KMS-11 (cell line): ENCODE results near the gene GRIN2C.

Experiments used
- H2AFZ ChIP-seq: fragments of 200-600 bp; sonication (generic); 2 replicates; pipeline ENCODE4 v1.6.1; 2016; ENCODE audit warnings: antibody characterized with exemption, mixed run types, low read depth
- H3K27ac ChIP-seq: fragments of 200-600 bp; sonication (generic); 2 replicates; pipeline ENCODE4 v1.6.1; 2016; ENCODE audit warnings: mild to moderate bottlenecking, mixed run types
- H3K27me3 ChIP-seq: fragments of 200-600 bp; sonication (generic); 2 replicates; pipeline ENCODE4 v1.6.1; 2017; ENCODE audit warnings: mild to moderate bottlenecking, low read depth, mixed run types, moderate library complexity; ENCODE audit not compliant: insufficient read depth
- H3K36me3 ChIP-seq: fragments of 200-600 bp; sonication (generic); 2 replicates; pipeline ENCODE4 v1.6.1; 2017; ENCODE audit warnings: mild to moderate bottlenecking, mixed run types; ENCODE audit not compliant: insufficient read depth
- H3K4me1 ChIP-seq: fragments of 200-600 bp; sonication (generic); 2 replicates; pipeline ENCODE4 v1.6.1; 2016; ENCODE audit warnings: mild to moderate bottlenecking, low read depth, mixed run types; ENCODE audit not compliant: poor library complexity, severe bottlenecking
- H3K4me2 ChIP-seq: fragments of 200-600 bp; sonication (generic); 2 replicates; pipeline ENCODE4 v1.7.0; 2016; ENCODE audit warnings: mild to moderate bottlenecking, mixed run types
- H3K4me3 ChIP-seq: fragments of 200-600 bp; sonication (generic); IDR thresholded peaks from 2 replicates; pipeline ENCODE4 v1.6.1; 2017; ENCODE audit warnings: low read depth, low read length, mixed read lengths; ENCODE audit not compliant: insufficient read depth
- H3K79me2 ChIP-seq: fragments of 200-600 bp; sonication (generic); 2 replicates; pipeline ENCODE4 v1.6.1; 2016; ENCODE audit warnings: low read depth, mixed run types; ENCODE audit not compliant: insufficient read depth
- H3K9ac ChIP-seq: fragments of 200-600 bp; sonication (generic); 2 replicates; pipeline ENCODE4 v1.6.1; 2016; ENCODE audit warnings: mild to moderate bottlenecking, mixed run types
- H4K20me1 ChIP-seq: fragments of 200-600 bp; sonication (generic); 2 replicates; pipeline ENCODE4 v1.6.1; 2016; ENCODE audit warnings: mild to moderate bottlenecking, mixed run types; ENCODE audit not compliant: insufficient read depth
- TF ChIP-seq, protein P1 (sequence below): fragments of 200-600 bp; sonication (generic); conservative IDR thresholded peaks from 2 replicates; pipeline ENCODE4 v1.6.1; 2017; ENCODE audit warnings: low read depth, mild to moderate bottlenecking, antibody characterized with exemption, low read length, moderate library complexity, mixed read lengths

GRIN2C gene

DNA sequence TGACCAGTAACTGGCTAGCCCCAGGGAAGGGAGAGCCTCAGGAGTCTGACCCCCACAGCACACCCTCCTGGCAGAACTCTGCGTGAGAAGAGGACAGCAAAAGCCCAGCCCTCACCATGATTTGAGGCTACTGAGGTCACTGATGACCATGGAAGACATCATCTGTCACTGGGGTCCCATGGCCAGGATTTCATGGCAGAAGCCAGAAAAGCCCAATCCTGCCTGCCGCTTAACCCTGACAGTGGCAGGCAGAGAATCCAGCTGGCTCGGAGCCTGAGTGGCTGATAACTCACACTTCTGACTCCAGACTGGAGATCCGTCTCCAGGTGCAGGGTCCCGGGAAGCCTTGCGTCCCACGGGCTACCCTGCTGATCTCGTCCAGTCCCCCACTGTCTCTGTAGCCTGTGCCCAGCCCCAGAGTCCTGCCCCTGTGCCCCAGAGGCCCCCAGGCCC, 17.5 kb downstream of the GRIN2C start:
- no peak overlapping the region for H3K9ac ChIP-seq
- no peaks in the 10 kb centered on the region for H3K27me3 ChIP-seq
- TF ChIP-seq, protein P1, sequence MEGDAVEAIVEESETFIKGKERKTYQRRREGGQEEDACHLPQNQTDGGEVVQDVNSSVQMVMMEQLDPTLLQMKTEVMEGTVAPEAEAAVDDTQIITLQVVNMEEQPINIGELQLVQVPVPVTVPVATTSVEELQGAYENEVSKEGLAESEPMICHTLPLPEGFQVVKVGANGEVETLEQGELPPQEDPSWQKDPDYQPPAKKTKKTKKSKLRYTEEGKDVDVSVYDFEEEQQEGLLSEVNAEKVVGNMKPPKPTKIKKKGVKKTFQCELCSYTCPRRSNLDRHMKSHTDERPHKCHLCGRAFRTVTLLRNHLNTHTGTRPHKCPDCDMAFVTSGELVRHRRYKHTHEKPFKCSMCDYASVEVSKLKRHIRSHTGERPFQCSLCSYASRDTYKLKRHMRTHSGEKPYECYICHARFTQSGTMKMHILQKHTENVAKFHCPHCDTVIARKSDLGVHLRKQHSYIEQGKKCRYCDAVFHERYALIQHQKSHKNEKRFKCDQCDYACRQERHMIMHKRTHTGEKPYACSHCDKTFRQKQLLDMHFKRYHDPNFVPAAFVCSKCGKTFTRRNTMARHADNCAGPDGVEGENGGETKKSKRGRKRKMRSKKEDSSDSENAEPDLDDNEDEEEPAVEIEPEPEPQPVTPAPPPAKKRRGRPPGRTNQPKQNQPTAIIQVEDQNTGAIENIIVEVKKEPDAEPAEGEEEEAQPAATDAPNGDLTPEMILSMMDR: no peak
- H3K27ac ChIP-seq: no peak overlapping the region
- no peaks in the 10 kb centered on the region for H3K79me2 ChIP-seq
- no peak overlapping the region for H3K4me3 ChIP-seq
- no peak overlapping the region for H2AFZ ChIP-seq
- H3K36me3 ChIP-seq: no peaks in the 10 kb centered on the region
- no peaks in the 10 kb centered on the region for H3K4me1 ChIP-seq
- H3K4me2 ChIP-seq: no peak overlapping the region
- no peaks in the 10 kb centered on the region for H4K20me1 ChIP-seq

DNA sequence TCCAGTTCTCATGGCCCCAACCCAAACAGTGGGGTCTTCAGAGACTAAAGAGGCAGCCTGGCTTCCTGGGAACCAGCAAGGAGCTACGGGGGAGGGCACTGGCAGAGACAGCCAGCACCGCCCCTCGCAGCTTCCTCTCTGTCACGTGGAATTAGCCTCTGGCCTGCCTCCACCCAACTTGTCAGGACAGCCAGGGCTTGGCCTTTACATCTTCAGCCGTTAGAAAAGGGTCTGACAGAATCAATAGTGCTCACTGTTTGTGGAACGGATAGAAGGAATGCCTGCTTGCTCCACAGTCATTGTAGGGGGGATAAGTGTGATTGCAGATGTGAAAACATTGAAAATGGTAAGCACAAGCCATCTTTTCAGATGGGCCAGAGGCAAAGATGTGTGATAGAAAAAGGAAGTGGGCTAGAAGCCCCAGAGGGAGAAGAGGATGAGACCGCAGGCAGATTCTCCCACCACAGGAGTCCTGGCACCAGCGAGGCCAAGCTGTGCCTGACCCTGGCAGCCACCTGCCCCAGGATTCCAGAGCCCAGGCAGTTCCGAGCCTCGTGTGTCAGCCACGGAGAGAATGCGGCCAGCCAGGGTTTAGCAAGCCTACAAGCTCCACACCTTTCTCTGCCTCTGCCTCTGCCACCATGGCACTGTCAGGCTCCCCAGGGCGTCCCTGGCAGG, 18.6 kb downstream of the GRIN2C start:
- no peaks in the 10 kb centered on the region for H4K20me1 ChIP-seq
- H2AFZ ChIP-seq: no peak overlapping the region
- H3K4me2 ChIP-seq: no peak overlapping the region
- no peaks in the 10 kb centered on the region for H3K4me1 ChIP-seq
- H3K27me3 ChIP-seq: no peaks in the 10 kb centered on the region
- no peaks in the 10 kb centered on the region for H3K79me2 ChIP-seq
- H3K4me3 ChIP-seq: no peak overlapping the region
- TF ChIP-seq, protein P1: no peak
- H3K36me3 ChIP-seq: no peaks in the 10 kb centered on the region
- no peak overlapping the region for H3K9ac ChIP-seq
- no peak overlapping the region for H3K27ac ChIP-seq

DNA sequence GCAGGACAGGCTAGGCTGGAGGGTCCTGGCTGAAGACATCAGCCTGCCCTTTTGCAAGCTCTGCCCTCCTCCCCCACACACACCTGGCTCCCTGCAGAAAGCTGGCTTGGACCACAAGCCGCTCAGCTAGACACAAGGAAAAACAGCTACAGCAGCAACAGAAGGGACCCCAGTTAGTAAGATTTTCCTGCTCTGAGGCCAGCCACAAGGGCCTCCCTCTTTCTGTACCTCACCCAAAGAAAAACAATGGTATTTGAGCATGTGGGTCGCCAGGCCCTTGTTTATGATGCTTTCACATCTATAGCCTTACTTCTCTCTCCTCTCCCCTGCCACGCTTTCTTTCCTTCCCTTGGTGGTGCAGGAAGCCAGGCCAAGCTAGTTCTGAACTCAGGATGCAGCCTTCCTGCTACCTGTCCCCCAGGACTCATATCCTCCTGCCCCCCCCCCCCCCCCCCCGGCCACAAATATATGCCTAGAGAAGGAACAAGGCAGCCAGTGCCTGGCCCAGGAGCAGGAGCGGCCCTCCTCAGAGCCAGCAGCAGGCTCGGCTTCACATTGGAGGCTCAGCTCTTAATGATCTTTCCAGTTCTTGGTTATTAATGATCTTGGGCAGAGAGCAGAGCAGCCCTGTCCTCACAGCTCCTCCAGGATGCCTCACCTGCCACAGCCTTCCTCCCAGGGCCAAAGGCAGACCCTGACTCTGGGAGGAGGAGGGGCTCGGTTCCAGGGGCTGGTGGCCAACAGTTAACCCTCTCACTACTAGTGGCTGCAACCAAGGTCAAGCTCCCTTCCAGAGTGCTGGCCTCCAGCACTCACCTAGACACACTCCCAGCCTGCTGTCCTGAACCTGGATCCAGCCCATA, 19.5 kb downstream of the GRIN2C start:
- no peak overlapping the region for H3K9ac ChIP-seq
- no peak overlapping the region for H3K4me3 ChIP-seq
- no peaks in the 10 kb centered on the region for H3K79me2 ChIP-seq
- H3K27ac ChIP-seq: no peak overlapping the region
- no peaks in the 10 kb centered on the region for H3K27me3 ChIP-seq
- H3K4me2 ChIP-seq: no peak overlapping the region
- no peaks in the 10 kb centered on the region for H3K36me3 ChIP-seq
- TF ChIP-seq, protein P1: no peak
- no peak overlapping the region for H2AFZ ChIP-seq
- no peaks in the 10 kb centered on the region for H4K20me1 ChIP-seq
- no peaks in the 10 kb centered on the region for H3K4me1 ChIP-seq

DNA sequence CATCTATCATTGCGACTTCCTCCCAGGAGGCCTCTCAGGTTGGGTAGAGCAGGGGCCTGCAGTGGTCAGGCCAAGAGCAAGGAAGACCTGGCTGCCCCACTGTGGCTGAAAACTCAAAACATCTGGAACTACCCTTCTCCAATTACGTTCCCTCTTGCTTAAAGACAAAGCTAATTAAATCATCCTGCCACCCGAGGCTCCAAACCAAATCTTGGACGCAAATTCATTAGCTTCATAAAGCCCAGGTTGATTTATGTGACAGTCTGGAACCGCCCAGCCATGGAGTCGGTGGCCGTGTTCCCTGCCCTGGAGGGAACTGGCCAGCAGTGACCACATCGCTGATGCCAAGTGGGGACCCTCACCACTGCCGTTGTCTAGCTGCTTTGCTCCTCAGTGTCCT, 21.4 kb downstream of the GRIN2C start:
- Histone ChIP-seq H3K27ac (no peak overlapping the region), H3K9ac (no peak overlapping the region), H3K79me2 (no peaks in the 10 kb centered on the region), H3K4me1 (no peaks in the 10 kb centered on the region), H3K27me3 (no peaks in the 10 kb centered on the region), H3K4me2 (no peak overlapping the region), H3K36me3 (no peaks in the 10 kb centered on the region), H2AFZ (no peak overlapping the region), H4K20me1 (no peaks in the 10 kb centered on the region), H3K4me3 (no peak overlapping the region)
- TF ChIP-seq, protein P1: no peak
